ENCODE data around the gene BRK1. TPM values are rescaled to one million over a fixed set of nuclear protein-coding genes. Genes with fewer than 3 reads are reported as not detected.

Gene BRK1
- total and polyA plus RNA-seq, 5 donors: 93.3 to 127 (median 101) TPM

Other genes starting within 250 kb of the BRK1 start
- 1 to 10 TPM in 1 of 4 donors, under 1 TPM in 2, not detected in 1; 0.38 to 8.4 (median 0.40) TPM for gene CIDEC, start 235.4 kb upstream of the BRK1 start, total RNA-seq
- 29.5 TPM for gene CIDEC, start 235.4 kb upstream of the BRK1 start, polyA plus RNA-seq
- gene JAGN1, start 225.1 kb upstream of the BRK1 start, total RNA-seq: 10 to 100 TPM; 20.3 to 22.4 (median 20.4) TPM
- gene JAGN1, start 225.1 kb upstream of the BRK1 start, polyA plus RNA-seq: 26.0 TPM
- 1 to 10 TPM; 1.0 to 2.2 (median 1.4) TPM for gene IL17RE, start 212.8 kb upstream of the BRK1 start, total RNA-seq
- 1.2 TPM for gene IL17RE, start 212.8 kb upstream of the BRK1 start, polyA plus RNA-seq
- 10 to 100 TPM; 35.1 to 48.1 (median 41.9) TPM for gene IL17RC, start 198.6 kb upstream of the BRK1 start, total RNA-seq
- 40.4 TPM for gene IL17RC, start 198.6 kb upstream of the BRK1 start, polyA plus RNA-seq
- 10 to 100 TPM; 59.6 to 88.4 (median 66.9) TPM for gene CRELD1, start 181.8 kb upstream of the BRK1 start, total RNA-seq
- gene CRELD1, start 181.8 kb upstream of the BRK1 start, polyA plus RNA-seq: 92.8 TPM
- gene PRRT3, start 163.3 kb upstream of the BRK1 start, total RNA-seq: 1 to 10 TPM; 1.4 to 2.1 (median 1.7) TPM
- gene PRRT3, start 163.3 kb upstream of the BRK1 start, polyA plus RNA-seq: 1.2 TPM
- 10 to 100 TPM; 84.3 to 89.8 (median 87.6) TPM for gene EMC3, start 128.8 kb upstream of the BRK1 start, total RNA-seq
- gene EMC3, start 128.8 kb upstream of the BRK1 start, polyA plus RNA-seq: 85.2 TPM
- 1 to 10 TPM; 1.1 to 2.6 (median 1.6) TPM for gene FANCD2, start 89.2 kb upstream of the BRK1 start, total RNA-seq
- 1.0 TPM for gene FANCD2, start 89.2 kb upstream of the BRK1 start, polyA plus RNA-seq
- gene FANCD2OS, start 7.4 kb upstream of the BRK1 start, total RNA-seq: not detected
- gene FANCD2OS, start 7.4 kb upstream of the BRK1 start, polyA plus RNA-seq: not detected
- 10 to 100 TPM; 17.4 to 18.2 (median 17.6) TPM for gene VHL, start 26.1 kb downstream of the BRK1 start, total RNA-seq
- 19.1 TPM for gene VHL, start 26.1 kb downstream of the BRK1 start, polyA plus RNA-seq
- 1 to 10 TPM in 3 of 4 donors, under 1 TPM in 1; 0.71 to 1.5 (median 1.4) TPM for gene IRAK2, start 49.2 kb downstream of the BRK1 start, total RNA-seq
- gene IRAK2, start 49.2 kb downstream of the BRK1 start, polyA plus RNA-seq: 0.63 TPM
- gene TATDN2, start 132.8 kb downstream of the BRK1 start, total RNA-seq: 10 to 100 TPM; 19.1 to 25.6 (median 21.9) TPM
- gene TATDN2, start 132.8 kb downstream of the BRK1 start, polyA plus RNA-seq: 13.6 TPM
- gene GHRL, start 177.3 kb downstream of the BRK1 start, total RNA-seq: not detected
- 0.25 TPM for gene GHRL, start 177.3 kb downstream of the BRK1 start, polyA plus RNA-seq
- gene SEC13, start 205.4 kb downstream of the BRK1 start, total RNA-seq: 10 to 100 TPM; 53.7 to 86.8 (median 70.8) TPM
- 74.1 TPM for gene SEC13, start 205.4 kb downstream of the BRK1 start, polyA plus RNA-seq